Smooth muscle cell (in vitro differentiated cells): ENCODE measurements around the gene CCDC24. TPM values are rescaled to one million over a fixed set of nuclear protein-coding genes. Genes with fewer than 3 reads are reported as not detected.
A peak's percentile ranks its signal among the peaks of the same experiment; 100 is the strongest.

Source experiments
- DNase-seq: peaks from one replicate; lab custom pipeline; 2025; ENCODE audit not compliant: unreplicated experiment; lab: John Stamatoyannopoulos, UW
- H2AFZ ChIP-seq: fragments of 200-600 bp; sonication (generic); 2 replicates; pipeline ENCODE4 v1.6.0; 2016; ENCODE audit warnings: antibody characterized with exemption, low read depth, mild to moderate bottlenecking
- H3F3A ChIP-seq: fragments of 200-600 bp; sonication (generic); 2 replicates; pipeline ENCODE4 v1.6.0; 2017; ENCODE audit warnings: antibody characterized with exemption, low read depth
- H3K27ac ChIP-seq: fragments of 200-600 bp; sonication (generic); 2 replicates; pipeline ENCODE4 v1.5.1; 2016; ENCODE audit warnings: low read depth, mild to moderate bottlenecking
- H3K27me3 ChIP-seq: fragments of 200-600 bp; sonication (generic); 2 replicates; pipeline ENCODE4 v1.6.1; 2016; ENCODE audit warnings: low read depth, mild to moderate bottlenecking
- H3K36me3 ChIP-seq: fragments of 200-600 bp; sonication (generic); 2 replicates; pipeline ENCODE4 v1.5.1; 2016; ENCODE audit warnings: low read depth
- H3K4me1 ChIP-seq: fragments of 200-600 bp; sonication (generic); 2 replicates; pipeline ENCODE4 v1.5.1; 2016; ENCODE audit warnings: low read depth
- H3K4me2 ChIP-seq: fragments of 200-600 bp; sonication (generic); 2 replicates; pipeline ENCODE4 v1.6.0; 2016; ENCODE audit warnings: mild to moderate bottlenecking
- H3K4me3 ChIP-seq: fragments of 200-600 bp; sonication (generic); 2 replicates; pipeline ENCODE4 v1.5.1; 2016; ENCODE audit warnings: mild to moderate bottlenecking
- H3K79me2 ChIP-seq: fragments of 200-600 bp; sonication (generic); 2 replicates; pipeline ENCODE4 v1.6.0; 2016; ENCODE audit warnings: low read depth, mild to moderate bottlenecking
- H3K9ac ChIP-seq: fragments of 200-600 bp; sonication (generic); 2 replicates; pipeline ENCODE4 v1.6.0; 2016; ENCODE audit warnings: low read depth
- H3K9me3 ChIP-seq: fragments of 200-600 bp; sonication (generic); replicated peaks from 2 replicates; pipeline ENCODE4 v1.5.1; 2016; ENCODE audit warnings: low read depth
- H4K20me1 ChIP-seq: fragments of 200-600 bp; sonication (generic); 2 replicates; pipeline ENCODE4 v1.6.0; 2016; ENCODE audit warnings: low read depth
- WGBS: methylation state at CpG from one replicate; pipeline ENCODE4 v1.1.7; 2016; ENCODE audit warnings: low lambda C conversion rate; 5-methylcytosine and 5-hydroxymethylcytosine counted together
- polyA plus RNA-seq: library from polyadenylated mRNA; unstranded; fragments of >200 nt; fragmentation: Nextera tagmentation; extraction: Ambion mirVana; gene quantifications from 2 replicates; pipeline ENCODE4 v1.2.1, GENCODE V29; 2016
- total RNA-seq: library from RNA; depleted of rRNA; stranded (reverse); fragments of >200 nt; gene quantifications from 2 replicates; pipeline ENCODE4 v1.2.3, GENCODE V29; 2014
- TF ChIP-seq, protein P1 (sequence below): fragments of 200-600 bp; sonication (generic); IDR thresholded peaks from 2 replicates; pipeline ENCODE4 v1.5.1; 2017; ENCODE audit warnings: borderline replicate concordance, mild to moderate bottlenecking, antibody characterized with exemption; ENCODE audit not compliant: insufficient read depth, poor library complexity, severe bottlenecking

The CCDC24 gene
- total and polyA plus RNA-seq, 2 experiments from 2014 or later: 6.5 to 11.4 TPM

DNA sequence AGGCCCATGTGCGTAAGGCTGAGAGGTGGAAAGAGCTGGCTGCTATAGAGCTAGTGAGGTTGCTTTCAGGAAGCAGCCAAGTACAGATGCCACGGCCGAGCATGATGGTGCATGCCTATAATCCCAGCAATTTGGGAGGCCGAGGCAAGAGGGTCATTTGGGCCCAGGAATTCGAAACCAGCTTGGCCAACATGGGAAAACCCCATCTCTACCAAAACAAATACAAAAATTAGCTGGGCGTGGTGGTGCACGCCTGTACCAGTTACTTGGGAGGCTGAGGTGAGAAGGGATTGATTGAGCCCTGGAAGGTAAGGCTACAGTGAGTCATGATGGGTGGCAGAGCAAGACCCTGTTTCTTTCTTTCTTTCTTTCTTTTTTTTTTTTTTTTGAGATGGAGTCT, 2.7 kb downstream of the CCDC24 start:
- no peaks in the 10 kb centered on the region for H3K79me2 ChIP-seq
- no peak overlapping the region for H3K9ac ChIP-seq
- H3K4me1 ChIP-seq: peaks cover 11% of the 10 kb centered on the region
- H3K27me3 ChIP-seq: no peaks in the 10 kb centered on the region
- no peak for DNase-seq
- no peak overlapping the region for H3K4me2 ChIP-seq
- H3K36me3 ChIP-seq: no peaks in the 10 kb centered on the region
- H4K20me1 ChIP-seq: no peaks in the 10 kb centered on the region
- H3F3A ChIP-seq: peaks cover 10% of the 10 kb centered on the region
- no peak overlapping the region for H2AFZ ChIP-seq
- 93% methylated on average over 7 of the region's 7 CpGs for WGBS
- TF ChIP-seq, protein P1, sequence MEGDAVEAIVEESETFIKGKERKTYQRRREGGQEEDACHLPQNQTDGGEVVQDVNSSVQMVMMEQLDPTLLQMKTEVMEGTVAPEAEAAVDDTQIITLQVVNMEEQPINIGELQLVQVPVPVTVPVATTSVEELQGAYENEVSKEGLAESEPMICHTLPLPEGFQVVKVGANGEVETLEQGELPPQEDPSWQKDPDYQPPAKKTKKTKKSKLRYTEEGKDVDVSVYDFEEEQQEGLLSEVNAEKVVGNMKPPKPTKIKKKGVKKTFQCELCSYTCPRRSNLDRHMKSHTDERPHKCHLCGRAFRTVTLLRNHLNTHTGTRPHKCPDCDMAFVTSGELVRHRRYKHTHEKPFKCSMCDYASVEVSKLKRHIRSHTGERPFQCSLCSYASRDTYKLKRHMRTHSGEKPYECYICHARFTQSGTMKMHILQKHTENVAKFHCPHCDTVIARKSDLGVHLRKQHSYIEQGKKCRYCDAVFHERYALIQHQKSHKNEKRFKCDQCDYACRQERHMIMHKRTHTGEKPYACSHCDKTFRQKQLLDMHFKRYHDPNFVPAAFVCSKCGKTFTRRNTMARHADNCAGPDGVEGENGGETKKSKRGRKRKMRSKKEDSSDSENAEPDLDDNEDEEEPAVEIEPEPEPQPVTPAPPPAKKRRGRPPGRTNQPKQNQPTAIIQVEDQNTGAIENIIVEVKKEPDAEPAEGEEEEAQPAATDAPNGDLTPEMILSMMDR: no peak
- H3K27ac ChIP-seq: no peak overlapping the region
- no peak overlapping the region for H3K4me3 ChIP-seq
- H3K9me3 ChIP-seq: no peaks in the 10 kb centered on the region

DNA sequence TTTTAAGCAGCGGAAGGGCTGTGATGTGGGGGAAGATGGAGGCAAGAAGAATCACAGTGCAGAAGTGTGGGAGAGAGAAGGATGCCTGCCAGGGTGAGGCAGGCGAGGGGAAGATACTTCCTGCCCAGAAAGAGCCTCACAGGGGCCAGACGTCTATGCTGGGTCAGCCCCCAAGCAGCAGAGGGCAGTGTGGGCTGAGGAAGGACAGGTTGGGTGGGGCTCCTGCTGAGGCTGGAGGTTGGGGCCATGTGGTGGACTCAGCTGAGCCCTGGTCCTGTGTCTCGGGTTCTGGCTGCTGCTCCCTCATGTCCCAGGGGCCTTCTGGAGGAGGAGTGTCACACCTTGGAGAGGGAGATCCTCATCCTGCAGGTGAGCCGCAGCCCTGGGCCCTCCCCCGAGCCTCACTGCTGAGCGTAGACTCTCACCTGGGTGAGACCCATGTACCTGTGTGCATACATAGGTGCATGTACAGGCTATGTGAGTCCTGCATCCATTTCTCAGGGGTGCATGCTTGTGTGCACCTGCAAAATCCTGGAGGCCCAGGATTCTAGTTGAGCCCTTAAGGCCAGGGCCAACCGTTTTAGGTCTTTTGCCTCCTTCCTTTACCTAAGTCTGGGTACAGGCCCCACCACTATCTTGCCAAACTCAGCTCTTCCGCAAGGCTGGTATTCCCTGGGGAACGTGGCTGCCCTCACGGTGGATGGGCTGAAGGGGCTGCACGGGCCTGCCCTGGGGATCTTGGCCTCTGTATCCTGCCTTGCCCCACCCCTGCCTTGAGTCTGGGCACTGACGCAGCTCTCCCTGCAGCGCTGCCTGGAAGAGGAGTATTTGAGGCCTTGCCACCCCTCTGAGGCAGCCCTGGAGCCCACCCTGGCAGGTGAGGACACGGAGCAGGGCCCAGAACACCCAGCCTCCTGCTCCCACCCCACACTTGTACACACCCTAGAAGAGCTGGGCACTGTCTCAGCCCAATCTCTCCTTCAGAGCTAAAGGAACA, 3.7 kb downstream of the CCDC24 start:
- H3K4me2 ChIP-seq: no peak overlapping the region
- H3K36me3 ChIP-seq: no peaks in the 10 kb centered on the region
- no peak overlapping the region for H3K4me3 ChIP-seq
- TF ChIP-seq, protein P1: peak; percentile 11
- no peak overlapping the region for H3K9ac ChIP-seq
- no peaks in the 10 kb centered on the region for H3K9me3 ChIP-seq
- H3K27ac ChIP-seq: no peak overlapping the region
- no peaks in the 10 kb centered on the region for H3K27me3 ChIP-seq
- peaks cover 11% of the 10 kb centered on the region for H3K4me1 ChIP-seq
- WGBS: 80% methylated on average over 15 of the region's 15 CpGs
- peaks cover 10% of the 10 kb centered on the region for H3F3A ChIP-seq
- H4K20me1 ChIP-seq: no peaks in the 10 kb centered on the region
- no peak for DNase-seq
- H2AFZ ChIP-seq: no peak overlapping the region
- H3K79me2 ChIP-seq: no peaks in the 10 kb centered on the region

DNA sequence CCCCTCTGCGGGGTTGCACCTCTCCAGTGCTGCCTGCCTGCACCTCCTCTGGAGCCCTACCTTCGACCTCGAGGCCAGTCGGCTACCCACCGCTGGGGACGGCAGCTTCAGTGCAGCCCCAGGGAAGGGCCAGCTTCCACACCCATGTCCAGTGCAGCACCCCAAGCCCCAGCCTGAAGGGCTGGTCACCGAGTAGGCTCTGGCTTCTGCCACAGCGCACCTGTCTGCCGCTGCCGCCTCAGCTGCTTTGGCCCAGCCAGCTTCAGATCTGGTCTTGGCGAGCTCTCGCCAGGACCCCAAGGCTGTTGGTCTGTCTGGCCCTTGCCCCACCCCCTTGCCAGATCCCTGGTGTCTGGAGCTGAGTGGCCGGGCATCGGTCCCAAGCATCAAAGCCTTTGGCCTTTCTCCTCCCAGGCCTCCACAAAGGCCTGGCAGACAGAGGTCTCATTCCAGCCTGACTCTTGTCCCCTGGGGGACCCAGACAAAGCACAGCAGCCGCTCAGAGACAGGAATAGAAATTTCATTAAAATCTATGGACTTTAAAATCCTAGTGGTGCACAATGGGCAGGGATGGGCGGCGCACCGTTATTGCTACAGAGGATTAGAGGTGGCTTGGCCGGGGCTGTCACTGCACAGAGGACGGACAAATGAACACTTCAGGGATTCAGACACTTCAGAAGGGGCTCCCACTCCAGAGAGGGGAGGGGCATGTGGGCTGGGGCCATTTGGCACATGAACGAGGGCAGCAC, 4.8 kb downstream of the CCDC24 start:
- Histone ChIP-seq H3K9me3 (no peaks in the 10 kb centered on the region), H3K4me2 (no peak overlapping the region), H3K36me3 (no peaks in the 10 kb centered on the region), H4K20me1 (no peaks in the 10 kb centered on the region), H3K27ac (no peak overlapping the region), H3K4me1 (peaks cover 6% of the 10 kb centered on the region), H3F3A (peaks cover 10% of the 10 kb centered on the region), H3K4me3 (no peak overlapping the region), H3K27me3 (no peaks in the 10 kb centered on the region), H2AFZ (no peak overlapping the region), H3K9ac (no peak overlapping the region), H3K79me2 (no peaks in the 10 kb centered on the region)
- no peak for DNase-seq
- TF ChIP-seq, protein P1: no peak
- WGBS: 87% methylated on average over 21 of the region's 21 CpGs
